Heart right ventricle (tissue), 16 donors: Measurements from ENCODE around the gene SPRED1. TPM values are rescaled to one million over a fixed set of nuclear protein-coding genes. Genes with fewer than 3 reads are reported as not detected.

ENCODE experiments used
- ATAC-seq, 8 donors: fragments of 200-7000 bp; cut with Tn5 transposase; one replicate each; pipeline ENCODE4 v1.9.1; 2020; ENCODE audit warnings: mild to moderate bottlenecking in 8 of 8, moderate library complexity in 8 of 8, moderate number of reproducible peaks in 1 of 8
- DNase-seq, 2 donors: peaks; one replicate each; pipeline ENCODE4 v3.0.0-alpha.2; 2020
- H3K27ac ChIP-seq, 10 donors: fragments of 200-600 bp; sonication (generic) in 2 of 10; one replicate each; pipeline versions ENCODE4 v1.5.0 to v1.8.0; 2020 to 2022; ENCODE audit warnings: mild to moderate bottlenecking in 3 of 10
- H3K27me3 ChIP-seq, 7 donors: fragments of 200-600 bp; one replicate each; pipeline ENCODE4 v1.8.0; 2021 to 2022; ENCODE audit warnings: mild to moderate bottlenecking in 2 of 7
- H3K36me3 ChIP-seq, 9 donors: fragments of 200-600 bp; sonication (generic) in 1 of 9; one replicate each; pipeline versions ENCODE4 v1.5.0 to v1.8.0; 2020 to 2022; ENCODE audit warnings: mild to moderate bottlenecking in 2 of 9
- H3K4me1 ChIP-seq, 9 donors: fragments of 200-600 bp; sonication (generic) in 1 of 9; one replicate each; pipeline versions ENCODE4 v1.5.0 to v1.8.0; 2020 to 2022; ENCODE audit warnings: mild to moderate bottlenecking in 4 of 9
- H3K4me3 ChIP-seq, 10 donors: fragments of 200-600 bp; sonication (generic) in 2 of 10; one replicate each; pipeline versions ENCODE4 v1.5.0 to v1.8.0; 2020 to 2022; ENCODE audit warnings: mild to moderate bottlenecking in 7 of 10, moderate library complexity in 2 of 10
- H3K9me3 ChIP-seq, 11 donors: fragments of 200-600 bp in 10 of 11; sonication (generic) in 2 of 11; one replicate each; pipeline versions ENCODE4 v1.5.0 to v1.8.0; 2013 to 2022; ENCODE audit warnings: mild to moderate bottlenecking in 2 of 11, control low read depth in 1 of 11, moderate library complexity in 1 of 11
- WGBS, 2 donors: extraction: QIAGEN DNeasy Blood & Tissue Kit; methylation state at CpG; one replicate each; pipeline ENCODE4 v1.1.7; 2013; ENCODE audit warnings: inconsistent platforms in 1 of 2; 5-methylcytosine and 5-hydroxymethylcytosine counted together
- intact Hi-C, 10 donors: fragments of 100-400 bp; cut with DNase I; formaldehyde crosslinking; loops; one replicate each; pipeline versions ENCODE4 v1.11.1 to v1.14.2; 2022
- polyA plus RNA-seq, 2 donors: library from polyadenylated mRNA; stranded (reverse); fragments of 200-250 nt; gene quantifications; one replicate each; pipeline ENCODE4 v1.2.3, GENCODE V29; 2013
- total RNA-seq, 10 donors: library from RNA; stranded (reverse); fragmentation: NEBNext Ultra II Directional in 3 of 10; extraction: Animal tissue kit (Norgen Biotek cat#: 25700) in 3 of 10; gene quantifications; one replicate each; pipeline versions ENCODE4 v1.2.1 to v1.2.4, GENCODE V29; 2021 to 2023
- TF ChIP-seq, protein P1 (sequence below), 9 donors: fragments of 200-600 bp; sonication (generic) in 2 of 9; IDR thresholded peaks; one replicate each; pipeline versions ENCODE4 v1.5.0 to v1.8.0; 2021 to 2022; ENCODE audit warnings: antibody characterized with exemption in 9 of 9, mild to moderate bottlenecking in 5 of 9, moderate library complexity in 1 of 9
- donor health status: Arrhythmogenic right ventricular cardiomyopathy.
- donor health status: ischemic (EF 13 %, LVEDD 7.1; RV severe dilation, severe dysfunction).
- donor health status: healthy with polysubstance abuse.
- donor health status: DM: no; HTN: yes; CAD: no.
- donor health status: DM: no; HTN: no; CAD: no.
- donor health status: ischemic (EF 25% LVEDD 6.9; RV normal size, moderate dysfunction).
- donor health status: ischemic (EF 25% LVEDD 5.7; RV mildly dilated, moderate dysfunction).
- donor health status: healthy.
- donor health status: DM: yes; HTN: yes; CAD: no.
- donor health status: Ischemic cardiomyopathy.
- donor health status: ischemic (EF 35%, LVEDD 5.7; RV mildly dilated, moderate dysfunction).
- donor health status: nonischemic (EF 11% LVEDD 7.7; RV severe dilation, severe dysfunction).
- donor health status: DM: yes; HTN: yes; CAD: no.
- donor health status: PGD.
- donor health status: ischemic (EF 29% LVEDD 5.4; RV normal size, mild dysfunction).
- donor health status: nonischemic (EF 23%, LVEDD 6.1; RV moderate dilation, normal function).

SPRED1 gene
- total and polyA plus RNA-seq, 12 donors = 3.3 to 20.2 (median 7.5) TPM

DNA sequence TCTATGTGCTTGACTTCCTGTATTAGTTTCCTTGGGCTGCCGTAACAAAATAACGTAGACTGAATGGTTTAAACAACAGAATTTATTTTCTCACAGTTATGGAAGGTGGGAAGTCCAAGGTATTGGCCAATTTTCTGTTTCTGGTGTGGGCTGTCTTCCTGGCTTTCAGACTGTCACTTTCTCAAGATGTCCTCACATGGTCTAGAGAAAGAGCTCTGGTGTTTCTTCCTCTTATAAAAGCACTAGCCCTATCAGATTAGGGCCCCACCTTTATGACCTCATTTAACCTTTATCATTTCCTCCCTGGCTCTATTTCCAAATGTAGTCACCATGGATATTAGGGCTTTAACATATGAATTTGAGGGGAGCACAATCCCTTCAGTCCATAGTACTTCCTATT is 54.6 kb downstream of the SPRED1 start:
- Histone ChIP-seq H3K4me1 (peaks cover 0 to 41% (median 5%) of the 10 kb centered on the region in 9 donors), H3K27me3 (no peaks in the 10 kb centered on the region), H3K27ac (peak overlapping the region in 2 of 10 donors; percentile 1 to 54), H3K36me3 (peaks cover 0 to 20% (median 0%) of the 10 kb centered on the region in 9 donors), H3K4me3 (no peak overlapping the region), H3K9me3 (no peaks in the 10 kb centered on the region)
- 71% methylated on average over 2 of the region's 2 CpGs for WGBS, 2 donors
- DNase-seq (no peak), ATAC-seq (peak in 6 of 8 donors; percentile 29 to 77 (median 56))
- TF ChIP-seq, protein P1, sequence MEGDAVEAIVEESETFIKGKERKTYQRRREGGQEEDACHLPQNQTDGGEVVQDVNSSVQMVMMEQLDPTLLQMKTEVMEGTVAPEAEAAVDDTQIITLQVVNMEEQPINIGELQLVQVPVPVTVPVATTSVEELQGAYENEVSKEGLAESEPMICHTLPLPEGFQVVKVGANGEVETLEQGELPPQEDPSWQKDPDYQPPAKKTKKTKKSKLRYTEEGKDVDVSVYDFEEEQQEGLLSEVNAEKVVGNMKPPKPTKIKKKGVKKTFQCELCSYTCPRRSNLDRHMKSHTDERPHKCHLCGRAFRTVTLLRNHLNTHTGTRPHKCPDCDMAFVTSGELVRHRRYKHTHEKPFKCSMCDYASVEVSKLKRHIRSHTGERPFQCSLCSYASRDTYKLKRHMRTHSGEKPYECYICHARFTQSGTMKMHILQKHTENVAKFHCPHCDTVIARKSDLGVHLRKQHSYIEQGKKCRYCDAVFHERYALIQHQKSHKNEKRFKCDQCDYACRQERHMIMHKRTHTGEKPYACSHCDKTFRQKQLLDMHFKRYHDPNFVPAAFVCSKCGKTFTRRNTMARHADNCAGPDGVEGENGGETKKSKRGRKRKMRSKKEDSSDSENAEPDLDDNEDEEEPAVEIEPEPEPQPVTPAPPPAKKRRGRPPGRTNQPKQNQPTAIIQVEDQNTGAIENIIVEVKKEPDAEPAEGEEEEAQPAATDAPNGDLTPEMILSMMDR (IDR thresholded peaks at IDR 0.05) = no peak
- intact Hi-C loops = loop anchor here in 2 of 10 donors (5.0 to 10.0 kb wide), 2 partner anchors 45 to 52 kb away; partner anchors contain the start of gene SPRED1 (in 1 of the 2)

DNA sequence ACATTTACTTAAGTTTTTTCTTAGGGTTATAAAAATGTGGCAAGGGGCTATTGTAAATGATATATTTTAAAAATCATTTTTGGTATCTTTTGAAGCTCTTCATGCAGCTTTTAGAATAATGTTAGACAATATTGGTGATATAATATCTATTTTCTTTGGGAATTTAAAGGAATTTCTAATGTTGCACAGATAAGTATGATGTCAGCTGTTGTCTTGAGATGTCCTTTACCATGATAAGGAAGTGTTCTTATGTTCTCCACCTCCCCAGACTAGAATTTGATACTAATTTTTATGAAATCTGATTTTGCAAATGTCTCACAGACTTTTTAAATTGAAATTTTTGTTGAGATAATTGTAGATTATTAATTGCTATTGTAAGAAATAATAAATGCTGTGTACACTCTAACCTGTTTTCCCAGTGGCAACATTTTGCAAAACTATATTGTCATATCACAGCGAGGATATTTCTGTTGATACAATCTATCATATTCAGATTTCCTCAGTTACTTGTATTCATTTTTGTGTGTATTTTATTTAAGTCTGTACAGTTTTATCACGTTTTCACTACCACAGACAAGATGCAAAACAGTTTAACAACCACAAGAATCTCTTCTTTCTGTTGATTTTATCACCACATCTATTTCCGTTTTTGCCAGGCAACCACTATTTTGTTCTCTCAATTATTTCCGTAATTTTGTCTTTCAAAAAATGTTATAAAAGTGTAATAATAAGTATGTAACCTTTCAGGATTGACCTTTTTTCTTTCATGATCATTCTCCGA is 55.4 kb downstream of the SPRED1 start:
- H3K4me3 ChIP-seq = no peak overlapping the region
- H3K9me3 ChIP-seq = no peaks in the 10 kb centered on the region
- no peak for ATAC-seq
- WGBS, 2 donors = 87 to 90% methylated on average over 5 of the region's 5 CpGs
- H3K4me1 ChIP-seq = peaks cover 0 to 35% (median 5%) of the 10 kb centered on the region in 9 donors
- H3K27ac ChIP-seq = peak overlapping the region in 1 of 10 donors; percentile 54
- peaks cover 0 to 12% (median 0%) of the 10 kb centered on the region in 9 donors for H3K36me3 ChIP-seq
- TF ChIP-seq, protein P1 (IDR thresholded peaks at IDR 0.05) = no peak
- intact Hi-C loops = loop anchor here in 2 of 10 donors (5.0 to 10.0 kb wide), 2 partner anchors 46 to 53 kb away; partner anchors contain the start of gene SPRED1 (in 1 of the 2)
- DNase-seq = no peak
- no peaks in the 10 kb centered on the region for H3K27me3 ChIP-seq

DNA sequence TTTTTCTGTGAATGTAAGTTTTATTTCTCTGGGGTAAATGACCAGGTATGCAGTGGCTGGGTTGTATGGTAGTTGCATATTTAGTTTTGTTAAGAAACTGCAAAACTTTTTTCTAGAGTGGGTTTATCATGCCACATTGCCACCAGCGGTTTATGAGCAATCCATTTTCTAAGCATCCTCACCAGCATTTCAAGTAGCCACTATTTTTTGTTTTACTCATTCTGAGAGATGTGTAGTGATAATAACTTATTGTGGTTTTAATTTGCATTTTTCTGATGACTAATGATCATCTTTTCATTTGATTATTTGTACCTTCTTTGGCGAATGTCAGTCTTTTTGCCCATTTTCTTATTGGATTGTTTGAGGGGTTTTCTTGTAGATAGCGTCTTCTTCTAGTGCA is 56.2 kb downstream of the SPRED1 start:
- DNase-seq (no peak), ATAC-seq (no peak)
- Histone ChIP-seq H3K36me3 (peaks cover 0 to 11% (median 0%) of the 10 kb centered on the region in 9 donors), H3K9me3 (no peaks in the 10 kb centered on the region), H3K27ac (no peak overlapping the region), H3K4me3 (no peak overlapping the region), H3K4me1 (peaks cover 0 to 29% (median 5%) of the 10 kb centered on the region in 9 donors), H3K27me3 (no peaks in the 10 kb centered on the region)
- intact Hi-C loops = loop anchor here in 2 of 10 donors (5.0 to 10.0 kb wide), 2 partner anchors 46 to 54 kb away; partner anchors contain the start of gene SPRED1 (in 1 of the 2)
- WGBS, 2 donors = 97 to 98% methylated on average over 3 of the region's 3 CpGs
- TF ChIP-seq, protein P1 (IDR thresholded peaks at IDR 0.05) = no peak

DNA sequence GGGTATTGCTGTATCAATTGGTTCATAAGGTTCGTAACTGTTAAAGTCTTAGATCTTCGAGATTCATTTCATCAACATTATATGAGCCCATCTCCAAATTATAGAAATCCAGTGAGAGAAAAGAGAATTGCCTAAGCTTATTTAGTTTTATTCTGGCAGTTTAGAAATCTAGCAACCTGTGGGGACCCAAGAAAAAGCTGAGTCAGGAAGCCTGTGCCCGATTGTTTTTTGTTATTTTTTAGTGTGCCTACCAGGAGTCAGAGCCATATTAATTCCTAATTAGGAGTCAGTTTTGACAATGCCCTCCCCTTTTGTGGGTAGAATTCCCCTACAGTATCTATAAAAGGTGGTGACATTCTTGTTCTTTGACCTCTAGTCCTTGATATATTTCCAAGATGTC is 59.6 kb downstream of the SPRED1 start:
- no peak for ATAC-seq
- intact Hi-C loops = loop anchor here in 1 of 10 donors (10.0 kb wide), 1 partner anchor 57 kb away; the partner anchor contains the start of gene SPRED1
- Histone ChIP-seq H3K27ac (no peak overlapping the region), H3K9me3 (no peaks in the 10 kb centered on the region), H3K36me3 (peaks cover 0 to 11% (median 0%) of the 10 kb centered on the region in 9 donors), H3K27me3 (no peaks in the 10 kb centered on the region), H3K4me3 (no peak overlapping the region), H3K4me1 (peaks cover 0 to 23% (median 4%) of the 10 kb centered on the region in 9 donors)
- WGBS, 2 donors = 82 to 85% methylated on average over 3 of the region's 3 CpGs
- TF ChIP-seq, protein P1 (IDR thresholded peaks at IDR 0.05) = no peak
- no peak for DNase-seq
